Measurements from ENCODE around the gene LMNTD2. TPM values are rescaled to one million over a fixed set of nuclear protein-coding genes. Genes with fewer than 3 reads are reported as not detected.

LMNTD2 gene
- polyA plus RNA-seq, 1 donor from 2014 or later, result 0.61 TPM

GRCh38 chr11:595400-595799, 34.9 kb upstream of the LMNTD2 start:
- peaks cover 4% of the 10 kb centered on the region for H3K36me3 ChIP-seq (ENCODE audit: insufficient read depth, low read length)
- no peak overlapping the region for H3K4me3 ChIP-seq (ENCODE audit: low read length)
- no peaks in the 10 kb centered on the region for H4K20me1 ChIP-seq (ENCODE audit: insufficient read depth)
- no peak overlapping the region for H3K9ac ChIP-seq (ENCODE audit: low read length)
- no peaks in the 10 kb centered on the region for H3K27me3 ChIP-seq (ENCODE audit: insufficient read depth, low read depth, low read length)
- H3K9me2 ChIP-seq (ENCODE audit: insufficient read depth, low read length), result no peaks in the 10 kb centered on the region
- no peaks in the 10 kb centered on the region for H3K79me2 ChIP-seq (replicated peaks; ENCODE audit: insufficient read depth, low read length)
- no peaks in the 10 kb centered on the region for H3K9me3 ChIP-seq (ENCODE audit: low read length)
- H3K27ac ChIP-seq (ENCODE audit: low read length), result no peak overlapping the region
- TF ChIP-seq TAF1 (IDR thresholded peaks at IDR 0.05; ENCODE audit: low read depth) (no peak), POLR2AphosphoS5 (IDR thresholded peaks at IDR 0.05) (no peak), RAD21 (conservative IDR thresholded peaks at IDR 0.05) (no peak)
- no peak overlapping the region for H3K4me2 ChIP-seq (ENCODE audit: low read length)
- H2AFZ ChIP-seq (ENCODE audit: low read depth, low read length), result no peak overlapping the region
- no peaks in the 10 kb centered on the region for H3F3A ChIP-seq (ENCODE audit: insufficient read depth, low read length, poor library complexity, severe bottlenecking)

DNA sequence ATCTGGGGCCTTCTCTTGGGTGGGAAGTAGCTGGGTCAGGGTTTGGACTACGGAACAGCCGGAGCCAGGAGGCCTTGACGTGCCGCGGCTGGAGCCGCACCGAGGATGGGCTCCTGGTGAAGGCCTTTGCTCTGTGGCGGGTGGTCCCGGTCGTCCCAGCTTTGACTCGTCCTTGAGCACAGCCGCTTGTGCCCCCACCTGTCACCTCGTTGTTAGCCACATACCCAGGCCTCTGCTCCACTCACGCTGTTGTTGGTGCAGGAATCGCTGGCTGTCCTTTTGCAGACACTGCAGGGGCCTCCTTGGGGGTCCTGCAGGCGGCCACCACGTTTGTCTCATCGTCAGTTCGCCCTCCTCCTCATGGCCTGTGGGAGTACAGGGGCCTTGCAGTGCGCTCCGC, 32.8 kb upstream of the LMNTD2 start:
- Histone ChIP-seq H3K27ac (ENCODE audit: low read length) (no peak overlapping the region), H3K9me3 (ENCODE audit: low read length) (no peaks in the 10 kb centered on the region), H3K9me2 (ENCODE audit: insufficient read depth, low read length) (no peaks in the 10 kb centered on the region), H3K36me3 (ENCODE audit: insufficient read depth, low read length) (peaks cover 4% of the 10 kb centered on the region), H3K9ac (ENCODE audit: low read length) (no peak overlapping the region), H3K79me2 (replicated peaks; ENCODE audit: insufficient read depth, low read length) (no peaks in the 10 kb centered on the region), H3K4me3 (ENCODE audit: low read length) (no peak overlapping the region), H3F3A (ENCODE audit: insufficient read depth, low read length, poor library complexity, severe bottlenecking) (no peaks in the 10 kb centered on the region), H2AFZ (ENCODE audit: low read depth, low read length) (no peak overlapping the region), H3K4me2 (ENCODE audit: low read length) (no peak overlapping the region), H3K27me3 (ENCODE audit: insufficient read depth, low read depth, low read length) (no peaks in the 10 kb centered on the region), H4K20me1 (ENCODE audit: insufficient read depth) (no peaks in the 10 kb centered on the region)
- TF ChIP-seq RAD21 (conservative IDR thresholded peaks at IDR 0.05) (no peak), CTCF (IDR thresholded peaks at IDR 0.05; ENCODE audit: poor library complexity, severe bottlenecking) (no peak), POLR2AphosphoS5 (IDR thresholded peaks at IDR 0.05) (no peak)

- H3K9ac ChIP-seq (ENCODE audit: low read length), result no peak overlapping the region
- no peaks in the 10 kb centered on the region for H3K27me3 ChIP-seq (ENCODE audit: insufficient read depth, low read depth, low read length)
- no peak for TF ChIP-seq SMC3 (conservative IDR thresholded peaks at IDR 0.05; ENCODE audit: poor library complexity)
- no peak for TF ChIP-seq EP300 (conservative IDR thresholded peaks at IDR 0.05; ENCODE audit: poor library complexity, severe bottlenecking)
- no peak for TF ChIP-seq TAF1 (IDR thresholded peaks at IDR 0.05; ENCODE audit: low read depth)
- no peak for TF ChIP-seq POLR2AphosphoS5 (IDR thresholded peaks at IDR 0.05)
- no peak for TF ChIP-seq MXI1 (conservative IDR thresholded peaks at IDR 0.05; ENCODE audit: poor library complexity, severe bottlenecking)
- no peak for TF ChIP-seq RAD21 (conservative IDR thresholded peaks at IDR 0.05)
- no peak for TF ChIP-seq REST (IDR thresholded peaks at IDR 0.05; ENCODE audit: borderline replicate concordance)
- TF ChIP-seq EZH2 (IDR thresholded peaks at IDR 0.05; ENCODE audit: borderline replicate concordance, insufficient read depth, low read length, poor library complexity, severe bottlenecking), result no peak
- no peak for TF ChIP-seq CTCF (IDR thresholded peaks at IDR 0.05; ENCODE audit: poor library complexity, severe bottlenecking)
- H3K79me2 ChIP-seq (replicated peaks; ENCODE audit: insufficient read depth, low read length), result no peaks in the 10 kb centered on the region
- H4K20me1 ChIP-seq (ENCODE audit: insufficient read depth), result no peaks in the 10 kb centered on the region
- H3F3A ChIP-seq (ENCODE audit: insufficient read depth, low read length, poor library complexity, severe bottlenecking), result no peaks in the 10 kb centered on the region
- no peaks in the 10 kb centered on the region for H3K9me2 ChIP-seq (ENCODE audit: insufficient read depth, low read length)
- no peak overlapping the region for H3K4me2 ChIP-seq (ENCODE audit: low read length)
- no peak overlapping the region for H3K4me3 ChIP-seq (ENCODE audit: low read length)
- no peak overlapping the region for H3K27ac ChIP-seq (ENCODE audit: low read length)
- H3K36me3 ChIP-seq (ENCODE audit: insufficient read depth, low read length), result peaks cover 4% of the 10 kb centered on the region
- H3K9me3 ChIP-seq (ENCODE audit: low read length), result no peaks in the 10 kb centered on the region
- no peak overlapping the region for H2AFZ ChIP-seq (ENCODE audit: low read depth, low read length)
Observed at GRCh38 chr11:592918-593317, 32.4 kb upstream of the LMNTD2 start.
